ENCODE results near the gene PLXNC1.

The PLXNC1 gene

DNA sequence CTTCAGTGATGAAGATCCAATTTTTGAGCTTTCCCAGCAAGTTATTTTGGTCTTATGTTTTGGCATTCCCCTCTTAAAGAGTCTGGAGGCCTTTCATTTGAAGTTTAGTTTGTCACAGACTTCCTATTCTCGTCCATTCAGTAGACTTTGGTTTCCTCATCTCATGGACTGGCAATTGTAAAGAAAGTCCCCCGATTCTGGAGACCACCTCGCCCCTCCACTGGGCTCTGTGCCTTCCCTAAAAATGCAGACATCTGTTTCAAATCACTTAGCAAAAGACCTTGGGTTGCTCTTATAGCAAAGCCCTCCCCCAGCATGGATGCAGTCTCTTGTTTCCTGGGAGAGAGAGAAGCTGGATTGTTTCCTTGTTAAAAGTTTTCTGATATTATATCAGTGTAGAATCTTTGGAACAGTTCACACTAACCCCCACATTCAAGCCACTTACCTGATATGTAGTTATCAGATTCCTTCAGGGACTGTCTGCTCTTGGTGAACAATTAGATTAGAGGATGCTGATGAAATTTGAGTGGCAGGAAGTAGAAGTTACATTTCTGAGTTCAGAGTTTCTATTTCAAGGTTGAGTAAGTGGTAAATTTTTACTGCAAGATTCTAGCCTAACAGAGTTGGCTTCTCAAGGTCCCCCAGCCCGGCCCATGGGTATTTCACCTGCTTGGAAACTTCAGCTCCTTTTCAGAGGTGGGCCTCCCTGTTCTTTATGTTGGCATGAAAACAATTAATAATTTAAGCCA is 56.3 kb downstream of the PLXNC1 start:
- no peak for DNase-seq (ENCODE audit: low spot score)

DNA sequence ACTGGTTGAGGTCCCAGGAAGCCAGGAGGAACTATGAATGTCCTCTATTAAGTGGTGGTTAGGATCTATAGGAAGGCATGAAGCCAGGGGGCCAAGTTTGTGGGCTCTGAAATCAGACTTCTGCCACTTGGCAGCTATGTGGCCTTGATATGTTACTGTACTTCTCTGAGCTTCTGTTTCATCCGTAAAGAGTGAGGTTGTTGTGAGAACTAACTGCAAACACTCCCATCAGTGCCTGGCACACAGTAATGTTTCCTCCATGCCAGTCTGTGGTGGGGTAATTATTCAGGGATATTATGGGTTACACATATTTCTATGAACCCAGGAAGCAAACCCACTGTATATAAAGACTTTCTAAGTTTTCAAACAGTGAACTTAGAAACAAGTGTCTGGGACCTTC is 57.4 kb downstream of the PLXNC1 start:
- no peak for DNase-seq (ENCODE audit: low spot score)

DNA sequence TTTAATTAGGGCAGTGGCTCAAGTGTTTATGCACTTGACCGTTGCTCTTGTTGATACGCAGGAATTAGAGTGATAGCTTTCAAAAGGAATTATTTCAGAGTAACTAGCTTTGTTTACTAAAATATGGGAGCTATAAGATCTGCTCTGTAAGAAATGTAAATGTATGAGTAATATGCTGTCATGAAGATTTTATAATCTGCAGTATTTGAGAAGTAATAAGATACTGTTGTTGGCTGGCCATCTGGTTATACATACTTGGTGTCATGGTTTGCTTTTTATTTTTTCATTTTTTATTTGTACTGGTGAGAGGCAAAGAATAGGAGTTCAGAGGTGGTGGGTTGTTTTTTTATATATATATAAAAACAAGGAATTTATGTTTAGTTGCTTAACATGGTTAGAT is 58.5 kb downstream of the PLXNC1 start:
- DNase-seq (ENCODE audit: low spot score), result no peak

DNA sequence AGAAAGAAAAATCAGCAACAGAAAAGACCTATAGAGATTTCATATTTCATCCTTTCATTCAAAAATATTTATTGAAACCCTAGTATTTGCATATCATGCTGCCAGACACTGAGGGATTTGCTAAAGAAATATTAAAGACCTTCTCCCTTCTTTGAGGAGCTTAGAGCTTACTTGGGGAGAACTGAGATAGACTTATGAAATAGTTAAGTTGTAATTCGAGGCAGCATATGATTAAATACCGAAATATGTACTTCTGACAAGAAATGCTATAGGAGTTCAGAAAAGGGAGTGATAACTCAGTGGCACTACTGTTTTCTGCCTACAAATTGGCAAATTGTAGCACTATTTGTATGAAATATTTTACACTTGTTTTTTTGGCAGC is 59.1 kb downstream of the PLXNC1 start:
- no peak for DNase-seq (ENCODE audit: low spot score)

DNA sequence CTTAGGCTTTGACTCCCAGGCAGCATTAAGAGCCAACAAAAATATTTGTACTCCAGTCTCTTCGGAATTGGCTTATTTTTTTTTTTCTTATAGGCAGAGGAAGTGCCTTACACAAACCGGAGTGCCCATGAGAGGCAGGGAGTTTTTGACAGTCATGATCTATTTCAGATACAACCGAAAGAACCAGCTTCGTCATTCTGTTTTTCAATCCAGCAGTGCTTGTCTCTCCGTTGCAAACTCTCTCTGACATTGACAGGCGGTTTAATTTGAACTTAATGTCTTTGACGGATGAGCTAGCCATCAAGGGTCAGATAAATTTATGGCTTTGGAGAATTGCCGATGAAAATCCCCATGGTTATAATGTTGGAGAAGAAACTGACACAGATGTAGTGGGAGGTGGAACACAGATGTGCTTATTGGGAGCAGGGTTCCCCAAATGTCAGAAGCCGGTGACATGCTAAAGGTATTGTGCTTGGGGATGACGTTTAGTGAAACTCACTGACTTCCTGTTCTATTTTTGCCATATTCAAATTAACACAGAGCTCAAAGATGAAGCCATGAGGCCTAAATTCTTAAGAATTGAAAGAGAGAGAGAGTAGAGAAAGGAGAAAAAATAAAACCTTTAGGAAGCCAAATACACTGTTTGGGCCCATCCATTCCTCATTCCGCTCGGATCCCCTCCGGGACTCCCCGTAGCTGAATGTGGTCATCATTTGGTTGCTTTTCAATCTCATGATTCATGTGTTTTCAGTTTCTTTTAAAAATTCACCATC is 59.7 kb downstream of the PLXNC1 start:
- DNase-seq (ENCODE audit: low spot score), result no peak

DNA sequence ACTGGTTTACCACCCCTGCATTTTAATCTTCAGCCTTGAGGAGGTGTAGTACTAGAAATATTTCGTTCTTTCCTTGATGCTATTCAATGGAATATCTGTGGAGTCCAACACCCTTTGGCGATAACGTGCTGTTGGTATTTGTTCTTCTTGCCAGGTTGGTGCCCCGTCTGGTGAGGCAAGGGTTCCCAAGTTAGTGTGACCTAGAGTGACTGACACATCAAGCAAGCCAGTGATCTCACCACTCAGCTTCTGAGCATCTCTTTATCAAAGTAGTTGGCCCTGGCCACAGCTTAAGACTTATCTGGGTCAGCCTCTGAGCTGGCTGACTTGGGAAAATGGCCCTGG is 60.2 kb downstream of the PLXNC1 start:
- no peak for DNase-seq (ENCODE audit: low spot score)

DNA sequence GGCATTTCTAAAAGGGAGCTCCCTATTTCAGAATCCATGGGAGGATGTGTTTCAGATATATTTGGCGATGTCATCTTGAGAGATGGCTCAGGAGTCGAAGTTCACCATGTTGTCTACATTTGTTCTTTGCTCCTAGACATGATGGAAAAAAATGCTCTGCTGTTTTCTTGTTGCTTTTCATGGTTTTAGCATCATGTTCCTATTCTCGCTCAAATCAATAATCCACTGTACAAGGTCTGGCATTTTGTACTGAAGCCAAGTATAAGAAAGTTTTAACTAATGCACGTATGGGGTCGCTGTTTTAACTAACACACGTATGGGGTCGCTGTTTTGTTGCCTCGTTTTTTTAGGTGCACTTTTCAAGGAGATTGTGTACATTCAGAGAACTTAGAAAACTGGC is 60.9 kb downstream of the PLXNC1 start:
- no peak for DNase-seq (ENCODE audit: low spot score)

DNA sequence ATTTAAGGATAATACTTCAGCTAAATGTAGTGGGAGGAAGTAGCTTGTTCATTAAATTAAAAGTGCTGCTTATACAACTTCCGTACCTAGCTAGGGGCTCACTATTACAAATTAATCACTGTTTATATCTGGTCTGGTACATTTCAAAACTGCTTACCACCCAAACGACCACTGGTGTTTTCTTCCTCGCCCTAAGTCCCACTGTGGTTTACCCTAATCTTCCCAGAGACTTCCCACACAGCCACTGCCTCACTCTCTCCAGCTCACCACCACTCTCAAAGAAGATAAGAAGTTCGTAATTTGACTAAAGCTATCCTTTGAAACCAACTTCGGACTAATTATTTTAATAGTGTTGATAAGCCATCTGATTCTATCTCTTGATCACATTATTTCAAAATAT is 62.6 kb downstream of the PLXNC1 start:
- no peak for DNase-seq (ENCODE audit: low spot score)

DNA sequence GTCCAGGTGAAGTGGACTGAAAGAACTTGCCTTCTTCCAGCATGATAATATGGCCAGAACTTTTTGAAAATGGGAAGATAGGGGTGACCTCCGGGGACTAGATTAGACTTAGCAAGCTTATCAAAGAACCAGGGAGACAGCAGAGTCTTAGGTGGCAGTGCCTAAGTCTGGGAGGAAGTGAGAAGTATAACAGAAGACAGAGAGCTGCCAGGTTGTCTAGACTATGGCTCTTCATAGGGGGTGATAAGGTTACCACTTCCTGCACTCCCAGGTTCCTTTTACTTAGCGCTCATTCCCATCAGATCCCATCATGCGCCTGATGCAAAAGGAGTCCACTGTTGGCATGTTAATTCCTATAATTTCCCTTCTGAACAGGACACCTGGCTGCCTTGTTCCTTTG is 69.9 kb downstream of the PLXNC1 start:
- DNase-seq (ENCODE audit: low spot score), result no peak

DNA sequence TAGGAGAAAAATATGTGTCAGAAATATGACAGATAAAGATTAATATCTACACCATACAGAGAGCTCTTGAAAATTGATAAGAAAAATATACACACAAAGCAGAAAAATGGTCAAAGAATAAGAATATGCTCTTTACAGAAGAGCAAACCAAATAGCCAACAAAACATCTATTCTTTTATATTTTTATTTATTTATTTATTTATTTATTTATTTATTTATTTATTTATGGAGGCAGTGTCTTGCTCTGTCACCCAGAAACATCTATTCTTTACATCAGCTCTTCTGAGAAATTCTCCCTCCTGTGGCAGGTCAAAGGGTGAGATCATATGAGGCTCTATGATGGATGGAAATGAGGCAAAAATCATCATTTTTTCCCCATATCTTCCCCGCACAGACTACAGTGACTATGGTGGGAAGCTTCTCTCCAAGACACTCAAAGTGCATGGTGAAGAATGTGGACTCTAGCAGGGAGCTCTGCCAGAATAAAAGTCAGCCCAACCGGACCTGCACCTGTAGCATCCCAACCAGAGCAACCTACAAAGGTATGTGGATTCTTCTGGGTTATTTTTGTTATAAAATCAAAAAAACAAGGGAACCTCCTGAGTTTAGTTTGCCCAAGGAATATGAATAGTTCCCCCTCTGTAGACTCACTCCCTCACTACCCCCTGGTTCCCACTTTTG is 71.4 kb downstream of the PLXNC1 start:
- DNase-seq (ENCODE audit: low spot score), result no peak

DNA sequence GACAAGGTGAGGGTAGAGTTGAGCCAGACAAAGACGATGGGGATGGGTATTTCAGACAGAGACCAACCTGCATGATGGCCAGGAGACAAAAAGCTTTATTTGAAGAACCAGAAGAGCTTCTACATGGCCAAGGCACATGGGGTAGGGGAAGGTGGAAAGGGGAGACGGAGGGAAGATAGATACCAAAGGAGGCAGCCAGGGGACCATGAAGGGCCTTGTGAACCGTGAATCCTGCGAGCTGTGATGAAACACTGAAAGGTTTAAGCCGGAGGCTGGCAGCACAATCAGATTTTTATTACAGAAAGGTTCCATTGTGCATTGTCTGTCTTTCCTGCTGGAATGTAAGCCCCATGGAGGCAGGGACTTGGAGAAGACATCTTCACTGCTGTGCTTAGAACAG is 72.4 kb downstream of the PLXNC1 start:
- DNase-seq (ENCODE audit: low spot score), result no peak

DNA sequence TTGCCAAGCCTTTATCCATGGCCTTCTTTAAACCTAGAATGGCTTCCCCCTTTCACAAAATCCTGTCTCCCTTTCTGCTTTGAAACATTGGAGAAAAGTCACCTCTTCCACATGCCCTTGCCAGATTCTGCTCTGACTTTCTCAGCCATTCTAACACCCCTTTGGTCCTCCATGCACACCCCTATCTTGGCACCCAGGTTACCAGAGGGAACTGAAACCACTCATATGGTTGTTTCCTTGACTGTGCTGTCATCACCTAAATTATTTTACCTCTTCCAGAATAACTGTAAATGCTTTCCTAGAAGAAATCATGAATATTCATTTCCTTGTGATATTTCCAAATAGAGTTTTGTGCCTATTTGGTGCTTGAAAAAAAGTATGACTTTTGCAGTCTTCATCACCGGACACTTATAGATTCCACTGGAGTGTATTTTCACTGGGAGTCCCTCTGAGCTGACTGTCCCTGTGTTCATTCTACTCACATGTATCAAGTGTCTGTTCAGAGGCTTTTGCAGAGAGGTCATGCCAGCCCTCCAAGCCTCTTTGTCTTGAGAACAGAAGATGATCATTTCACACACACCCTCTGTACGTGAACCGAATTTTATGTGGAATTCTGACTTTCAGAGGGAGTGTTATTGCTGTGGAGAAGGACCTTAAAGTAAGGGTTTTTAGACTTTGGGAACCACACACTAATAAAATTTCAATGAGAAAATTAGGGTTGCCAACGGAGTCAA is 74.1 kb downstream of the PLXNC1 start:
- no peak for DNase-seq (ENCODE audit: low spot score)

DNA sequence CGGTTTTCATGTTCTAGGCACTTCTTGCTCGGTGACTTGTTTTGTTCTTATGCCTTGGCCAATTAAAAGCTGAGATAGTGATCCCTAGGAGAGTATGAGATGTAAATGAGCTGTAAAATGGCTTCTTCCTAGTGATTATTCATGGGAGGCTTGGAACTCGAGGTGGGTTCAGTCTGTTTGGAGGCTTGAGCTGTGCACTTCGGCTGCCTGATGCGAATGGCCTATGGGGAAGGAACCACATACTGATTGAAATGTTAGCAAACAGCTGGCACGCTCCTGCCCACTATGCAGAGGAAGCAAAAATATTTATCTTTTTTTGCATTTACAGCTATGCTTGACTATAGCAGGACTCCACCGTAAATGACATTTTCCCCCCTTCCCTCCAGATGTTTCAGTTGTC is 75.5 kb downstream of the PLXNC1 start:
- no peak for DNase-seq (ENCODE audit: low spot score)

DNA sequence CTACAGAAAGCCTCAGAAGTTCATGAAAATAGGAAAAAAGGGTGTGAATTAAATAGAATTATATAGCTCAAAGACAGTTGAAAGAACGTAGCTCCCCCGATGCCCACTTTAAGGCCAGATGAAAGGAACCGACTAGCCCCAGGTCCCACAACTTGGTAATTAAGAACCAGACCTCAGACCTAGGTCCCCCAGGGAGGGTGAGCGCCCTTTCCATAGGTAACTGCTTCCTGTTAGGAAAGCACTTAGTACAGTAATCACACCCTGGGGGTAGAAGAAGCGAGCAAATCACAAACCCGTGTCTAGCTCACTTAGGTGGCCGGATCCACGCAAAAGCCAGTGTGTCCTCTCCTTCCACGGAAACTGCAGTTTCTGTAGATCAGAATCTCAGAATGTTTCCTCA is 77.1 kb downstream of the PLXNC1 start:
- DNase-seq (ENCODE audit: low spot score), result no peak

DNA sequence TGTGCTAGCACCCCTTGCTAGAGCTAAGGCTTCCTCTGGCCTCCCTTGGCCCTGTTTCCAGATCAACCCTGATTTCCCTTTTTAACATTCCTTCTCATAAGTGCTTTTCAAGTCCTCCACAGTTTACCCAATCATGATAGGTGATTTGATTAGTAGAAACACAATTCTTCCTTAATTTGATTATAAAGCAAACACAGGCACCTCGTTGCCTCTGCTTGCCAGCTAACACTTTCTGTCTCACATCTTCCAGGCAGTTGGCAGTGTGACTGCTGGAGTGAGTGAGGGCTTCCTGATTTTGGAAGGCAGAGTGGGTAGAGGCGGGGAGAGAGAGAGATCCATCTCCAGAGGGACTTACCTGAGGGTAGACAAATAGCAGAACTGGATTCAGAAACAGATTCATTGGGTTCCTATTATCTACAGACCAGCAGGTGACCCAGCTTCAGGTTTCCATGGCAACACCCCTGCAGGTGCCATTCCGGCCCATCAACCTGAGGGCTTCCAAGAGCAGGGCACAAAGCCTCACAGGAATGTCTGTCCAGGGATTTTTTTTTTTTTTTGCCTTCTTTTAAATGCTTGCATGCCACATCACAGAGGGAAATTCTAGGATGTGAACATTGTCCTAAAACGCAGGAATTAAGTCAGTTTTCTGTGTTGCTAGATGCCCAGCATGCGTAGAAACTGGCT is 77.7 kb downstream of the PLXNC1 start:
- DNase-seq (ENCODE audit: low spot score), result no peak

DNA sequence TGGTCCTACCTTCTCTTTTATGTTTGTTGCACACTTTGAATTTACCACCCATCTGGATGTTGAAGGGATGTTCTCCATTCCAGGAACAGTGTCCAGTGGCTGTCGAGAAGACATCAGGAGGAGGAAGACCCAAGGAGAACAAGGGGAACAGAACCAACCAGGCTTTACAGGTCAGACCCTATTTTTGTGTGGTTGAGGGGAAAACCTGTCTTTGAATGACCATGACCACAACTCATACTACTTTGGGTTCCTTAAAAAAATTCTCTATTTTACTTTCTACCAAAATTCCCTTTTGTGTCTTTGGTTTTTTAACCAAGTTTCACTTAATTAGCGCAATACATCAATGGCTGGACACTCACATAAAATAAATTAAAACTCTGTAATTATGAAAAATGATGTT is 78.7 kb downstream of the PLXNC1 start:
- no peak for DNase-seq (ENCODE audit: low spot score)

DNA sequence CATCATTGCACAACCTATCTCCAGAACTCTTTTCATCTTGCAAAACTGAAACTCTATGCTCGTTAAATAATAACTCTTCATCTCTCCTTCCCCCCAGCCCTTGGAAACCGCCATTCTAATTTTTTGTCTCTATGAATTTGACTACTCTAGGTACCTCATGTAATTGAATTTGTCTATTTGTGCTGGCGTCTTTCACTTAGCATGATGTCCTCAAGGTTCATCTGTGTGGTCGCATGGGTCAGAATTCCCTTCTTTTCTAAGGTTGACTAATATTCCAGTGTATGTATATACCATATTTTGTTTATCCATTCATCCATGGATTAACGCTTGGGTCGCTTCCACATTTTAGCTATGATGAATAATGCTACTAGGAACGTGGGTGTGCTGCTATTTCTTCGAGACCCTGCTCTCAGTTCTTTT is 80.1 kb downstream of the PLXNC1 start:
- DNase-seq (ENCODE audit: low spot score), result no peak

DNA sequence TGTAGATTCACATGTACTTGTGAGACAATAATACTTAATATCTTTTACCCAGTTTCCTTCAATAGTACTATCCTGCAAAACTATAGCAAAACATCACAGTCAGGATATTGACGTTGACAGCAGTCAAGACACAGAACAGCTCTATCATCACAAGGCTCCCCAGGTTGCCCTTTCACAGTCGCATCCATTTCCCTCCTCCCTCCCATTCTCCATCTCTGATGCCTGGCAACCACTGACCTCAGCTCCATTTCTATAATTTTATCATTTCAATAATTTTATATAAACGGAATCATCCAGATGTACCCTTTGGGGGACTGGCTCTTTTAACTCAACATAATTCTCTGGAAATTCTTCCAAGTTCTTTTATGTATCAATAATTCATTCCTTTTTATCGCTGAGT is 81.5 kb downstream of the PLXNC1 start:
- no peak for DNase-seq (ENCODE audit: low spot score)

DNA sequence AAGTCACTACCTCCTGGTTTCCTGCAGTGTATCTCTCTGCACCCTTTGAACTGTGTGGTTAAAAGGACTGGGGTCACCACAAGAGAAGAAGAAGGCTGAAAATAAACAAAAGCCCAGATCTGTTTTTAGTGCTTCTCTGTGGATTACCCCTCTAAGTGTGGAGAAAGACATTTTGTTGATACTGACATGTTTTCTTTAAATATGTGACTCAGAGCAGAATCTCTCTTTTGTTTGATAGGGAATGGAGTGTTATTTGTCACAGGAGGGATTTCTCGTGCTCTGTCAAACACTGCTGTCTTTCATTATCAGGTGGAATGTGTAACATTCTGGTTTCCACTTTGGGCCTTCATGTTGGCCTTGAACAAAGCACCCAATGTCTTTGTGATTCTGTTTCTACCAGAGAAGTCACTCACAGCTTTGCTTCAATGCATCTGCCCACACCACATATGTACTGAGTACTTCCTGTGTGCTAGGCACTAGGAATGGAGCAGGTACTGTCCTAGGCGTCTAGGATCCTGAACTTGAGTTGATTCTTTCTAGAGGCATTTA is 82.1 kb downstream of the PLXNC1 start:
- no peak for DNase-seq (ENCODE audit: low spot score)

DNA sequence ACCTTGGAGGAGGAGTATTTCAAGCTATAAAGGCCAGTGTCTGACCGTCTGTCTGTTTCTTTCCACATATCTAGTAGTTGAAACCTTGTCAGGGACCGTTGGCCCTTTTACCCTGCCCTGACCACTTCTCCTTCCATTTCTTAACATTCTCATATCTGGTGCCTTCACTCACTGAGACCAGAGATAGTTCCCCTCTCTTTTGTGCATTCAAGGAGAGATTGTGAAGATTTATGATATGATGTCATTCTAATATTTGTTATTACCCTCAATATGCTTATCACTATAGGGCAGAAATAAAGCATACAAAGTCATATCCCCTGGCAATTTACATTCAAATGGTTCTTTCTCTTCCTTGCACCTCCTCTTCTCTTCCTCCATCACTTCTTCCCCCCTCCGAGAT is 83.3 kb downstream of the PLXNC1 start:
- DNase-seq (ENCODE audit: low spot score), result no peak

DNA sequence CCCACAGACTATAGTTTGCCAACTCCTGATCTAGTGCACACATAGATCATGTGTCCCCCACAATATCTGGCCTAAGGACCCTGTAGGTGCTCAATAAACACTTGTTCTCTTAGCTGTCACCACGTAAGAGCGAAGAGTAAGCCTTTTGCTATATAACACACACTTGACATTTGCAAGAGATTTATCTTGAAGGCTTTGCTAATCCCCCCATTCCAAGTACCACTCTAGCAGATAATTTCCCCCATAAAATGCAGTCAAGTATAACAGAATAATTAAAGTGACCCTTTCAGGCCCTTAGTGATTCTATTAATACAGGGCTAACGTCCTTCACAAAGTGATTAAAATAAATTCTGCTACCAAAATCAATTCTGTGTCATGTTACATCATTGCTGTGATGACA is 87.5 kb downstream of the PLXNC1 start:
- no peak for DNase-seq (ENCODE audit: low spot score)
